HEK293T (cell line): ENCODE results near the gene IL10.
"Not testable (repeated sequence)": the region's sequence is repeated elsewhere in the genome, so short reads cannot be mapped to it uniquely, and the experiment has no call there.

Experiments
- HDGF ChIP-seq: fragments of 450-650 bp; IDR thresholded peaks from 2 replicates; pipeline ENCODE4 v1.6.1; 2017; ENCODE audit warnings: antibody characterized with exemption, borderline replicate concordance
- NFRKB ChIP-seq: fragments of 450-650 bp; IDR thresholded peaks from 2 replicates; pipeline ENCODE4 v1.6.1; 2016; ENCODE audit warnings: mild to moderate bottlenecking, moderate library complexity
- SP1 ChIP-seq: fragments of 450-650 bp; IDR thresholded peaks from 2 replicates; pipeline ENCODE4 v1.6.1; 2017
- SUZ12 ChIP-seq: fragments of 450-650 bp; IDR thresholded peaks from 2 replicates; pipeline ENCODE4 v1.6.1; 2016; ENCODE audit warnings: mild to moderate bottlenecking
- TARDBP ChIP-seq: fragments of 450-650 bp; IDR thresholded peaks from 2 replicates; pipeline ENCODE4 v1.6.1; 2016

DNA sequence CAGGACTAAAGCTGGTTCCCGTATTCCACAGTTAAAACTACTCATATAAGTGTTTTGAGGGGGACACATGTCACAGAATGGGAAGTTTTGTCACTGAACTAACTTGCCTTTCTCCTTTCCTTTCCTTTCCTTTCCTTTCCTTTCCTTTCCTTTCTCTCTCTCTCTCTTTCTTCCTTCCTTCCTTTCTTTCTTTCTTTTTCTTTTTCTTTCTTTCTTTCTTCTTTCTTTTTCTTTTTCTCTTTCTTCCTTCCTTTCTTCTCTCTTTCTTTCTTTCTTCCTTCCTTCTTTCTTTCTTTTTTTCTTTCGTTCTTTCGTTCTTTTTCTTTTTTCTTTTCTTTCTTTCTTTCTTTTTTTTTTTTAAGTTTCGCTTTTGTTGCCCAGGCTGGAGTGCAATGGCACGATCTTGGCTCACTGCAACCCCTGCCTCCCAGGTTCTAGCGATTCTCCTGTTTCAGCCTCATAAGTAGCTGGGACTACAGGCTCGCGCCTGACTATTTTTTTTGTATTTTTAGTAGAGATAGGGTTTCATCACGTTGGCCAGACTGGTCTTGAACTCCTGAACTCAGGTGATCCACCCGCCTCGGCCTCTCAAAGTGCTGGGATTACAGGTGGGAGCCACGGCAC is 9.4 kb downstream of the IL10 start:
- TF ChIP-seq HDGF, SUZ12, TARDBP, SP1, NFRKB: not testable (repeated sequence)
